Thyroid gland (tissue), 4 donors: ENCODE measurements around the gene STK31. TPM values are rescaled to one million over a fixed set of nuclear protein-coding genes. Genes with fewer than 3 reads are reported as not detected.
"Not testable (repeated sequence)": the region's sequence is repeated elsewhere in the genome, so short reads cannot be mapped to it uniquely, and the experiment has no call there.

Source experiments
- DNase-seq, 2 donors: peaks; one replicate each; pipeline ENCODE4 v3.0.0-alpha.2; 2019
- H3K27ac ChIP-seq, 3 donors: fragments of 200-600 bp; sonication (generic); 1 replicate in 2 of 3; 2 replicates in 1 of 3; pipeline ENCODE4 v1.5.1; 2016 to 2019; ENCODE audit warnings: mild to moderate bottlenecking in 1 of 3, moderate library complexity in 1 of 3
- H3K27me3 ChIP-seq: fragments of 200-600 bp; sonication (generic); one replicate; pipeline ENCODE4 v1.5.1; 2019
- H3K36me3 ChIP-seq, 2 donors: fragments of 200-600 bp; sonication (generic); one replicate each; pipeline ENCODE4 v1.5.1; 2016 to 2019
- H3K4me1 ChIP-seq, 2 donors: fragments of 200-600 bp; sonication (generic); one replicate each; pipeline ENCODE4 v1.5.1; 2017 to 2019
- H3K4me3 ChIP-seq, 3 donors: fragments of 200-600 bp; sonication (generic); replicated peaks in 1 of 3; 1 replicate in 2 of 3; 2 replicates in 1 of 3; pipeline ENCODE4 v1.5.1; 2016; ENCODE audit warnings: mild to moderate bottlenecking in 1 of 3
- H3K9me3 ChIP-seq: fragments of 200-600 bp; sonication (generic); one replicate; pipeline ENCODE4 v1.5.1; 2017
- POLR2A ChIP-seq, 2 donors: fragments of 450-650 bp; IDR thresholded peaks; one replicate each; pipeline ENCODE4 v1.6.1; 2017; ENCODE audit warnings: antibody characterized with exemption in 2 of 2, mild to moderate bottlenecking in 2 of 2, moderate library complexity in 1 of 2
- WGBS, 2 donors: methylation state at CpG; one replicate each; pipeline ENCODE4 v1.1.5; 2017; 5-methylcytosine and 5-hydroxymethylcytosine counted together
- intact Hi-C: fragments of 100-400 bp; cut with DNase I; formaldehyde crosslinking; loops from one replicate; pipeline ENCODE4 v1.15.1; 2023
- total RNA-seq, 4 donors: library from RNA; depleted of rRNA; stranded (reverse); fragments of >200 nt; gene quantifications; one replicate each; pipeline ENCODE4 v1.2.3, GENCODE V29; 2016
- TF ChIP-seq, protein P1 (sequence below), 6 experiments: fragments of 200-600 bp in 3 of 6; fragments of 450-650 bp in 3 of 6; sonication (generic) in 3 of 6; IDR thresholded peaks; one replicate each; pipeline ENCODE4 v1.5.1; 2016 to 2019; ENCODE audit warnings: antibody characterized with exemption in 6 of 6, mild to moderate bottlenecking in 2 of 6, inconsistent platforms in 1 of 6, moderate library complexity in 1 of 6

STK31 gene
- total RNA-seq, 4 donors from 2014 or later, result 0.27 to 2.3 (median 0.70) TPM

DNA sequence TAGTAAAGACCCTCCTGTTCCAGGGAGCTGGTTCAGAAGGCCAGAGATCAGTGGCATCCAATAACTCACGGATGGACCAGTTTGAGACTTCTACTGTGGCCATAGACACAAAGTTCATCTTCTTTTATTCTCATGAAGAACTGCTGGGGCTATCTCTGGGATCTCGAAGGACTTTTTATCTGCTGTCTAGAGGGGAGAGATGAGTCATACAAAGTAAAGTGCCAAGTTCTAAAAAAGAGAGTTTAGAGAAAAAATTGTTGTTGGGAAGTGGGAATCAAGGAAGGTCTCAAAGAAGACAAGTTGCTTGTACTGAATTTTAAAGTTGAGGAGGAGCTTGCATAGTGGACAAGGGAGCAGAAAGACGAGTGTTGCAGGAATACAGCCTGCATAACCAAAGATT is 38.0 kb upstream of the STK31 start:
- Histone ChIP-seq H3K36me3 (no peaks in the 10 kb centered on the region), H3K4me1 (no peaks in the 10 kb centered on the region), H3K27ac (no peak overlapping the region), H3K9me3 (no peaks in the 10 kb centered on the region), H3K4me3 (no peak overlapping the region), H3K27me3 (no peaks in the 10 kb centered on the region)
- 78 to 84% methylated on average over 3 of the region's 3 CpGs for WGBS, 2 donors
- TF ChIP-seq, protein P1, sequence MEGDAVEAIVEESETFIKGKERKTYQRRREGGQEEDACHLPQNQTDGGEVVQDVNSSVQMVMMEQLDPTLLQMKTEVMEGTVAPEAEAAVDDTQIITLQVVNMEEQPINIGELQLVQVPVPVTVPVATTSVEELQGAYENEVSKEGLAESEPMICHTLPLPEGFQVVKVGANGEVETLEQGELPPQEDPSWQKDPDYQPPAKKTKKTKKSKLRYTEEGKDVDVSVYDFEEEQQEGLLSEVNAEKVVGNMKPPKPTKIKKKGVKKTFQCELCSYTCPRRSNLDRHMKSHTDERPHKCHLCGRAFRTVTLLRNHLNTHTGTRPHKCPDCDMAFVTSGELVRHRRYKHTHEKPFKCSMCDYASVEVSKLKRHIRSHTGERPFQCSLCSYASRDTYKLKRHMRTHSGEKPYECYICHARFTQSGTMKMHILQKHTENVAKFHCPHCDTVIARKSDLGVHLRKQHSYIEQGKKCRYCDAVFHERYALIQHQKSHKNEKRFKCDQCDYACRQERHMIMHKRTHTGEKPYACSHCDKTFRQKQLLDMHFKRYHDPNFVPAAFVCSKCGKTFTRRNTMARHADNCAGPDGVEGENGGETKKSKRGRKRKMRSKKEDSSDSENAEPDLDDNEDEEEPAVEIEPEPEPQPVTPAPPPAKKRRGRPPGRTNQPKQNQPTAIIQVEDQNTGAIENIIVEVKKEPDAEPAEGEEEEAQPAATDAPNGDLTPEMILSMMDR (IDR thresholded peaks at IDR 0.05), result no peak
- no peak for TF ChIP-seq POLR2A (IDR thresholded peaks at IDR 0.05)
- intact Hi-C loops, result no loop called here
- no peak for DNase-seq

DNA sequence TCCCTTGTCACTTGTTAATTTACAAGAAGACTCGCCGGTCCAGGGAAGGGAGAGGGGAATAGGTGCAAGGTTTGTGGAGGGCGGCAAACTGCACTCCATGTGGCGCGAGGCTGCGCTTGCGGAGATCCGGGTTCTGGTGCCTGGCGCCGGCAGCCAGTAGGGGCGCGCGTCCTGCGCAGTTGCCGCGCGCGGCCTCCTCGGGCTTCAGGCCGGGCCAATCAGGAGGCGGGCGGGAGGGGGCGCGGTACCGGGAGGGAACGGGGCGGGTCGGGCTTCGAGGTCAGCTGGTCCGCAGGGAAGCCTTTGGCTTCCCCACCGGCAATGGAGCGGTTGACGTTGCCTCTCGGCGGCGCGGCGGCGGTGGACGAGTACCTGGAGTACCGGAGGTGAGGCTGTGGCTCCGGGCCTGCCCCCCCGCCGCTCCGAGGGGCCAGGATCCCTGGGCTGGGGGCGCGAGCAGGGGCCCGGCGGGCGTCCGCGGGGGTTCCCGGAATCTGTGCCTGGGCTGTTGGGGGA is 30.1 kb upstream of the STK31 start, which contains the start of gene FAM221A:
Gene FAM221A, plus strand, starts transcription at position 302 of the 516 bp plus-strand sequence. Its CDS starts 20 bp downstream, at position 322.
- H3K9me3 ChIP-seq, result no peaks in the 10 kb centered on the region
- no peaks in the 10 kb centered on the region for H3K27me3 ChIP-seq
- peak within 1 kb of the TSS; percentile 58 to 73 (median 59) for H3K4me3 ChIP-seq
- WGBS, 2 donors, result 2 to 3% methylated on average over 13 to 20 of the region's 53 CpGs
- no peaks in the 10 kb centered on the region for H3K36me3 ChIP-seq
- DNase-seq, result peak; percentile 90 to 93
- intact Hi-C loops, result loop anchor here (5.0 kb wide), 1 partner anchor 83 kb away; the partner anchor contains the start of gene CCDC126
- peaks cover 0 to 6% of the 10 kb centered on the region in 2 donors for H3K4me1 ChIP-seq
- TF ChIP-seq, protein P1 (IDR thresholded peaks at IDR 0.05), result peak; percentile 48 to 92 (median 71)
- peak in 1 of 2 donors; percentile 43 for TF ChIP-seq POLR2A (IDR thresholded peaks at IDR 0.05)
- peak within 1 kb of the TSS; percentile 41 to 70 (median 67) for H3K27ac ChIP-seq

DNA sequence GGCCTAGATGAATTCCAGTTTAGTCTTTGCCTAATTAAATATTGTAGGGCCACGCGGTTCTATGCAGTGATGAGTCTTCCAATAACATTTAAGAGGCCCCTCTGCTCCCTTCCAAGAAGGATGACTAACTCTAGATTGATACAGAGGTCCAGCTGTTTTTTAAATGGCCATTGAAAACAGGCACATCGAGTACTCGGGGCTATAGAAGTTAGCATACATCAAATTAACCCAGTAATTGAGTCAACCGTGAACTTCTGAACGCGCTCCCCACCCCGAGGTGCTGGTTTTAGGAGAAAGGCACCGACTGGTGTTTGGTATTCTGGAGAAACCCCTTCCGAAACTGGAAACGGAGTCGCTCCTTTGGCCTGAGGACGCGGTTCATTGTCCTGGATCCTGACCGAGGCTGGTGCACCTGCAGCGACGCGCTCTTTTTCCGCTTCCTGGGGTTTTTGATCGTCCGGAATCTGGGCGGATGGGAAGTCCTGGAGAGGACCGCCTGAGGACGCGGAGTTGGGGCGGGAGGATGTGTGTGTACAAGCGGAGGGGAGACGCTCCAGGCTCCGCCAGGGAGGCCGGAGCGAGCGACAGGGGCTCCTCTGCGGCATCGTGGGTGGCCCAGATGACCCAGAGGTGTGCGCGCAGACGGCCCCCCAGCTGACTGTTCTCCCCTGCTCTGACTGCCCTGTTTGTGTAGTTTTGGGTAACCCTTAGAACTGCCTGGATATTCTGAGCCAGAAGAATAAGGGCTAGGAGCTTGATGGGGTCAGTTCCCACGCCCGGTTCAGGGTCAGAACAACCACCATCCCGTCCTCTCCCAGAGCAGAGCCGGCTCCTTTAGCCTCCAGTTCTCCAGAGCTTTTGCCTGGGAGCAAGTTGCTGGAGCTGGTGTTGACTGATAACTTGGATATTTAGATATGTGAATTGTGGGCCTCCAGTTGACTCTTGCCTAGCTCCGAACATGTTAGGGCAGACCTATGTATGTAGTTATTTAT is 29.3 kb upstream of the STK31 start:
- peak; percentile 72 to 83 for DNase-seq
- H3K36me3 ChIP-seq, result no peaks in the 10 kb centered on the region
- no peaks in the 10 kb centered on the region for H3K9me3 ChIP-seq
- TF ChIP-seq POLR2A (IDR thresholded peaks at IDR 0.05), result peak in 1 of 2 donors; percentile 44
- TF ChIP-seq, protein P1 (IDR thresholded peaks at IDR 0.05), result no peak
- intact Hi-C loops, result loop anchor here (5.0 kb wide), 1 partner anchor 83 kb away; the partner anchor contains the start of gene CCDC126
- H3K4me1 ChIP-seq, result peaks cover 0 to 6% of the 10 kb centered on the region in 2 donors
- peak overlapping the region; percentile 41 to 70 (median 67) for H3K27ac ChIP-seq
- H3K4me3 ChIP-seq, result peak overlapping the region; percentile 58 to 73 (median 59)
- WGBS, 2 donors, result 8 to 10% methylated on average over 25 to 34 of the region's 42 CpGs
- H3K27me3 ChIP-seq, result no peaks in the 10 kb centered on the region

DNA sequence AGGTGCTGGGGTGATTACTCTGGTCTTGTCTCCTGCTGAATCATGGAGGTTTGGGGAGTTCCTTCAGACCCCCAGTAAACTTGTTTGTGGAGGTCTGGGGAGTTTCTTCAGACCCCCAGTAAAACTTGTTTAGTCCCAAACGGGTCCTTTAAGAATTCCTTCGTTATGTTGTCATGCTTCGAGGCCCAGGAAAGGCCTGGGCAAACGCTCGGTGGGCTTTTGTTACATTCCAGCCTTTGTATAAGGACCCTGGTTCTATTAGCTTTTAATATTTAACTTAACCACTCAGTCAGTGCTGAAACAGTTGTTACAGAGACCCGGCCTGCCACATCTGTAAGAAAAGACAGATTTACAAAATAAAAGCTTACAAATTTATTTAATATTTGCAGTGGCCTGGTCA is 26.0 kb upstream of the STK31 start:
- intact Hi-C loops, result loop anchor here (5.0 kb wide), 1 partner anchor 87 kb away; the partner anchor contains the start of gene CCDC126
- not testable (repeated sequence) for H3K4me1 ChIP-seq, H3K27ac ChIP-seq, H3K27me3 ChIP-seq, H3K4me3 ChIP-seq, H3K36me3 ChIP-seq, H3K9me3 ChIP-seq, DNase-seq
- WGBS, 2 donors, result 69 to 70% methylated on average over 6 of the region's 6 CpGs

DNA sequence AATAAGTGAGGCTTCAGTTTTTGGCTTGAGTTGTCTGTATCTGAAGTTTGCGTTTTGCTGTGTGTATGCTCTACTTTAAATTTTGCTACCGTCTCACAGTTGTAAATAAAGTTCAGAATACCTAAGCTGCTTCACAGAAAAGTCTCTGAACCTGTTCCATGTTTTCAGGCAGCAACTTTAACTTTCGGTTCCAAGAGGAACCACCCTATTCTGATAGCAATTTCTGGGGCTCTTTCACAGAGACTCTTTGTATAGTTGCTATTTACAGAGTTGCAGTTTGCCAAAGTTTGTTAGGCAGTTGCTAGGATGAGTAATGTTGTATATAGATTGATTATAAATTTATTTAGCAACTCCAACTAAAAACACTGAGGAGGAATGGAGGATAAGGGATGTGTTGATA is 24.3 kb upstream of the STK31 start:
- Histone ChIP-seq H3K36me3 (peaks cover 0 to 3% of the 10 kb centered on the region in 2 donors), H3K9me3 (no peaks in the 10 kb centered on the region), H3K27ac (no peak overlapping the region), H3K4me3 (no peak overlapping the region), H3K4me1 (peaks cover 0 to 6% of the 10 kb centered on the region in 2 donors), H3K27me3 (no peaks in the 10 kb centered on the region)
- TF ChIP-seq, protein P1 (IDR thresholded peaks at IDR 0.05), result no peak
- TF ChIP-seq POLR2A (IDR thresholded peaks at IDR 0.05), result no peak
- intact Hi-C loops, result no loop called here
- 68 to 84% methylated on average over 3 of the region's 3 CpGs for WGBS, 2 donors
- DNase-seq, result no peak
